ENCODE data around the gene C2orf78. TPM values are rescaled to one million over a fixed set of nuclear protein-coding genes. Genes with fewer than 3 reads are reported as not detected.

The C2orf78 gene
- total RNA-seq, 4 donors from 2014 or later, result not detected

DNA sequence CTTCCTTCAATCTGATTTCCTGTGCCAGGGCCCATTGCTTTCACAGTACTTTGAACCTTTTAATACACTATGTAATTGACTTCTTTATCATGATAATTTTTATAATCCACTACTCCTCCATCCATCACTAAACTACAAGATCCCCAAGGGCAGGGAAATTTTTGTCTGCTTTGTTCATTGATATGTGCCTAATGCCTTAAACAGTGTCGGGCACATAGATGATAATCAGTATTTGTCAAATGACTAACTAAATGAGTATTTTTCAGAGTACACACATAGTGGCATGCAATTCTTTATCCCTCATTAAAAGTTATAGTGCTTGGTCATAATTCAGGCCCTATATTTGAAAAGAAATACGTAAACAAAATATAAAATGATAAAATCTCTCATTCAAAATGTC is 39.4 kb downstream of the C2orf78 start:
- no peak overlapping the region for H3K27ac ChIP-seq
- no peaks in the 10 kb centered on the region for H3K27me3 ChIP-seq
- H3K4me1 ChIP-seq, result no peaks in the 10 kb centered on the region
- intact Hi-C loops (cut with DNase I), result loop anchor here (10.0 kb wide), 2 partner anchors 321 to 511 kb away; partner anchors contain the start of gene BOLA3
- no peak for DNase-seq
- no peak for TF ChIP-seq CTCF (IDR thresholded peaks at IDR 0.05)
- H3K9me3 ChIP-seq, result no peaks in the 10 kb centered on the region
- H3K4me3 ChIP-seq (replicated peaks in 1 of 3), result no peak overlapping the region
- WGBS, 2 donors, result 38 to 39% methylated on average over 2 of the region's 2 CpGs
- no peaks in the 10 kb centered on the region for H3K36me3 ChIP-seq

- peak in 1 of 2 donors; percentile 8 for DNase-seq
- no peaks in the 10 kb centered on the region for H3K4me1 ChIP-seq
- intact Hi-C loops (cut with DNase I), result loop anchor here (10.0 kb wide), 2 partner anchors 321 to 511 kb away; partner anchors contain the start of gene BOLA3
Observed at GRCh38 chr2:73823916-73824523, 40.0 kb downstream of the C2orf78 start.

GRCh38 chr2:73825408-73825807 is 41.4 kb downstream of the C2orf78 start:
- WGBS, 2 donors, result 74 to 81% methylated on average over 4 of the region's 4 CpGs
- Histone ChIP-seq H3K27me3 (no peaks in the 10 kb centered on the region), H3K9me3 (no peaks in the 10 kb centered on the region), H3K4me1 (peaks cover 10% of the 10 kb centered on the region in 2 donors), H3K4me3 (replicated peaks in 1 of 3) (no peak overlapping the region), H3K27ac (no peak overlapping the region), H3K36me3 (no peaks in the 10 kb centered on the region)
- TF ChIP-seq CTCF (IDR thresholded peaks at IDR 0.05), result no peak
- no peak for TF ChIP-seq POLR2A (IDR thresholded peaks at IDR 0.05)
- intact Hi-C loops (cut with DNase I), result loop anchor here (10.0 kb wide), 2 partner anchors 319 to 509 kb away; partner anchors contain the start of gene BOLA3
- no peak for DNase-seq

More at GRCh38 chr2:73823916-73824523, 40.0 kb downstream of the C2orf78 start:
- Histone ChIP-seq H3K27me3 (no peaks in the 10 kb centered on the region), H3K27ac (no peak overlapping the region), H3K36me3 (no peaks in the 10 kb centered on the region), H3K4me3 (replicated peaks in 1 of 3) (no peak overlapping the region), H3K9me3 (no peaks in the 10 kb centered on the region)
- no peak for TF ChIP-seq POLR2A (IDR thresholded peaks at IDR 0.05)
- peak; percentile 46 to 84 (median 65) for TF ChIP-seq CTCF (IDR thresholded peaks at IDR 0.05)
- 11 to 12% methylated on average over 3 of the region's 3 CpGs for WGBS, 2 donors

DNA sequence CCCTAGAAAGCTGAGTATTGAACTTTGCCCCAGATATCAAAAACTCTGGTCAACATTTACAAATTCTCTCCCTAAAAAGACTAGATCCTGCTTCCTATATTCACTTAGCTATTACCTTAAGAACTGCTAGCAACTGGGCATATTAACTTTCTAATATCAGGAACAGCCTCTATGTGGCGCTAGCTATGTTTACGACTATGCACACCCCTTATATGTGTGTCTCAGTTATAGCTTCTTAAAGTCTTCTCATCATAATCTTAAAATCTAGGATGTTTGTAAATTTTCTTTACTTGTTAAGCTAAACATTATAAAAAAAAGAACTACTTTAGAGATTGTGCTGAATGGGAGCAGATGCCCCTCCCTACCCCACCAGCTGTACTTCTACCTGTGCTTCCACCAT is 43.0 kb downstream of the C2orf78 start:
- intact Hi-C loops (cut with DNase I), result loop anchor here (10.0 kb wide), 2 partner anchors 318 to 508 kb away; partner anchors contain the start of gene BOLA3
- no peak overlapping the region for H3K4me3 ChIP-seq (replicated peaks in 1 of 3)
- 43 to 48% methylated on average over 2 of the region's 2 CpGs for WGBS, 2 donors
- TF ChIP-seq POLR2A (IDR thresholded peaks at IDR 0.05), result no peak
- peak in 1 of 6 experiments; percentile 5 for TF ChIP-seq CTCF (IDR thresholded peaks at IDR 0.05)
- H3K27ac ChIP-seq, result no peak overlapping the region
- DNase-seq, result no peak
- H3K9me3 ChIP-seq, result no peaks in the 10 kb centered on the region
- no peaks in the 10 kb centered on the region for H3K27me3 ChIP-seq
- no peaks in the 10 kb centered on the region for H3K36me3 ChIP-seq
- H3K4me1 ChIP-seq, result peaks cover 10 to 11% of the 10 kb centered on the region in 2 donors

GRCh38 chr2:73827660-73828388 is 43.8 kb downstream of the C2orf78 start:
- H3K27me3 ChIP-seq, result no peaks in the 10 kb centered on the region
- no peaks in the 10 kb centered on the region for H3K36me3 ChIP-seq
- no peak overlapping the region for H3K4me3 ChIP-seq (replicated peaks in 1 of 3)
- TF ChIP-seq POLR2A (IDR thresholded peaks at IDR 0.05) (no peak), CTCF (IDR thresholded peaks at IDR 0.05) (no peak)
- H3K9me3 ChIP-seq, result no peaks in the 10 kb centered on the region
- DNase-seq, result peak in 1 of 2 donors; percentile 7
- 80% methylated on average over 9 of the region's 9 CpGs for WGBS, 2 donors
- H3K27ac ChIP-seq, result no peak overlapping the region
- intact Hi-C loops (cut with DNase I), result loop anchor here (10.0 kb wide), 2 partner anchors 317 to 507 kb away; partner anchors contain the start of gene BOLA3
- H3K4me1 ChIP-seq, result peaks cover 11 to 13% of the 10 kb centered on the region in 2 donors

All from thyroid gland (tissue), 4 donors.